ENCODE data around the gene NSD2. TPM values are rescaled to one million over a fixed set of nuclear protein-coding genes. Genes with fewer than 3 reads are reported as not detected.

NSD2 gene
- total RNA-seq, 1 donor from 2014 or later = 212 TPM

GRCh38 chr4:1879485-1879884 lies 8.3 kb downstream of the NSD2 start:
- no peak overlapping the region for H3K4me3 Mint-ChIP-seq (ENCODE audit: low read depth)
- no peak for TF ChIP-seq CTCF (IDR thresholded peaks at IDR 0.05; ENCODE audit: unreplicated experiment)
- H3K36me3 Mint-ChIP-seq (ENCODE audit: insufficient read depth) = peaks cover 4% of the 10 kb centered on the region
- DNase-seq (ENCODE audit: low spot score, unreplicated experiment) = no peak
- H3K9me3 Mint-ChIP-seq (ENCODE audit: low read depth) = no peaks in the 10 kb centered on the region
- no peaks in the 10 kb centered on the region for H3K27me3 Mint-ChIP-seq
- H3K4me1 Mint-ChIP-seq (ENCODE audit: low read depth) = peaks cover 28% of the 10 kb centered on the region
- peak overlapping the region; percentile 38 for H3K27ac Mint-ChIP-seq

- peak overlapping the region; percentile 81 for H3K27ac Mint-ChIP-seq
Observed at GRCh38 chr4:1880332-1880731, 9.1 kb downstream of the NSD2 start.

GRCh38 chr4:1882850-1883271 lies 11.7 kb downstream of the NSD2 start:
- no peak for DNase-seq (ENCODE audit: low spot score, unreplicated experiment)
- TF ChIP-seq CTCF (IDR thresholded peaks at IDR 0.05; ENCODE audit: unreplicated experiment) = no peak
- Mint-ChIP-seq H3K36me3 (ENCODE audit: insufficient read depth) (peaks cover 4% of the 10 kb centered on the region), H3K9me3 (ENCODE audit: low read depth) (no peaks in the 10 kb centered on the region), H3K27me3 (no peaks in the 10 kb centered on the region), H3K4me3 (ENCODE audit: low read depth) (no peak overlapping the region), H3K27ac (peak overlapping the region; percentile 75), H3K4me1 (ENCODE audit: low read depth) (peaks cover 25% of the 10 kb centered on the region)

More at GRCh38 chr4:1880332-1880731, 9.1 kb downstream of the NSD2 start:
- DNase-seq (ENCODE audit: low spot score, unreplicated experiment) = no peak
- Mint-ChIP-seq H3K9me3 (ENCODE audit: low read depth) (no peaks in the 10 kb centered on the region), H3K27me3 (no peaks in the 10 kb centered on the region), H3K36me3 (ENCODE audit: insufficient read depth) (peaks cover 4% of the 10 kb centered on the region), H3K4me1 (ENCODE audit: low read depth) (peaks cover 27% of the 10 kb centered on the region), H3K4me3 (ENCODE audit: low read depth) (no peak overlapping the region)
- no peak for TF ChIP-seq CTCF (IDR thresholded peaks at IDR 0.05; ENCODE audit: unreplicated experiment)

- Mint-ChIP-seq H3K4me3 (ENCODE audit: low read depth) (no peak overlapping the region), H3K27me3 (no peaks in the 10 kb centered on the region), H3K4me1 (ENCODE audit: low read depth) (peaks cover 22% of the 10 kb centered on the region), H3K27ac (peak overlapping the region; percentile 89), H3K9me3 (ENCODE audit: low read depth) (no peaks in the 10 kb centered on the region), H3K36me3 (ENCODE audit: insufficient read depth) (peaks cover 4% of the 10 kb centered on the region)
- no peak for DNase-seq (ENCODE audit: low spot score, unreplicated experiment)
- no peak for TF ChIP-seq CTCF (IDR thresholded peaks at IDR 0.05; ENCODE audit: unreplicated experiment)
Observed at GRCh38 chr4:1883583-1883982, 12.4 kb downstream of the NSD2 start.

GRCh38 chr4:1885414-1885813 lies 14.2 kb downstream of the NSD2 start:
- Mint-ChIP-seq H3K36me3 (ENCODE audit: insufficient read depth) (peaks cover 7% of the 10 kb centered on the region), H3K4me3 (ENCODE audit: low read depth) (no peak overlapping the region), H3K27me3 (no peaks in the 10 kb centered on the region), H3K27ac (peak overlapping the region; percentile 50), H3K9me3 (ENCODE audit: low read depth) (no peaks in the 10 kb centered on the region), H3K4me1 (ENCODE audit: low read depth) (peaks cover 17% of the 10 kb centered on the region)
- no peak for TF ChIP-seq CTCF (IDR thresholded peaks at IDR 0.05; ENCODE audit: unreplicated experiment)
- no peak for DNase-seq (ENCODE audit: low spot score, unreplicated experiment)

Measured in progenitor cell of endocrine pancreas (in vitro differentiated cells).